Measurements from ENCODE around the gene EEF1G. TPM values are rescaled to one million over a fixed set of nuclear protein-coding genes. Genes with fewer than 3 reads are reported as not detected.

EEF1G gene
- polyA plus RNA-seq, 2 of the 4 experiments (the other 2 are of a cell fraction) = 1,570 to 1,728 TPM

DNA sequence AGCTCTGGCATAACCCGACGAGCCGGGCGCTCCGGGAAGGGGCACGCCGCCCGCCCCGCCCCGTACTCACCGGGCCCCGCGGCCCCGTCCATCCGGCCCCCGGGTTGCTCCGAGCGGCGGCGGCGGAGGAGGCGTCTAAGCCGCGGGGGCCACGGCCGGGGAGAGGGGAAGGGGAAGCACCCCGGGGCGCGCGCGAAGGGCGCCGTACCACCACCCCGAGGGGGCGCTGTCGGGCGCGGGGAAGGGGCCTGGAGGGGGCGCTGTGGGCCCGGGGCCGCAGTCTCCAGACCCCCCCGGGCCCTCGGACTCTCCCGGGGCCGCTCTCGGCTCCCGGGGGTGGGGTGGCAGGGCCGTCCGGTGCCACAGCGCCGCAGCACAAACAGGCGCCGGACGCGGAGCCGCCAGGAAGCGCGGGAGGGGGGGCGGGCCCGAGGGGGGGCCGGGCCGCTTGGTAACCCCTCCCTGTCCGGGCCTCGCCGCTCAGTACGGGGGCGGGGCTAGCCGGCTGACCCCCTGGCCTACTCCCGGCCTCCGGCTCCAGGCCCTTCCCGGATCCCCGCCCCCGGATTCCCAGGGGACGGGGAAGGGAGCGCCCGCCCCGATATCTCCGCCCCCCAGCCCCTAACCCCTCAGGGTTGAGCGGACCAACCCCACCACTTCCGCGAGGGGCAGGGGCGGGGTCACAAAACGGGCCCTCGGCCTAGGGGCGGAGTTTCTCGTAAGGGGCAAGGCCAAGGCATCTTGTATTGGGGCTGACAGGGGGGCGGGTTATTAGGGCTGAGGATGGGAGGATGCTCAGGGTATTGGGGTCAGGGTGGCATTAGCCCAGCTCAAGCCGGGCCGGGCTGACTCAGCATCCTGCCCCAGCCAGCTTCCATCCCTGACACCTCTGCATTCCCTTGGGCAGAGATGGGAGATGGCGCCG is 38.9 kb upstream of the EEF1G start, which contains the start of the genes EML3 and ROM1 (continued):
- TF ChIP-seq, protein P1, sequence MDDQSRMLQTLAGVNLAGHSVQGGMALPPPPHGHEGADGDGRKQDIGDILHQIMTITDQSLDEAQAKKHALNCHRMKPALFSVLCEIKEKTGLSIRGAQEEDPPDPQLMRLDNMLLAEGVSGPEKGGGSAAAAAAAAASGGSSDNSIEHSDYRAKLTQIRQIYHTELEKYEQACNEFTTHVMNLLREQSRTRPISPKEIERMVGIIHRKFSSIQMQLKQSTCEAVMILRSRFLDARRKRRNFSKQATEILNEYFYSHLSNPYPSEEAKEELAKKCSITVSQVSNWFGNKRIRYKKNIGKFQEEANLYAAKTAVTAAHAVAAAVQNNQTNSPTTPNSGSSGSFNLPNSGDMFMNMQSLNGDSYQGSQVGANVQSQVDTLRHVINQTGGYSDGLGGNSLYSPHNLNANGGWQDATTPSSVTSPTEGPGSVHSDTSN (IDR thresholded peaks at IDR 0.05) = no peak
- TF ChIP-seq ZNF302 (CRISPR knock-in tag; IDR thresholded peaks at IDR 0.05) (no peak), TFCP2L1 (CRISPR knock-in tag; IDR thresholded peaks at IDR 0.05) (no peak), JUNB (IDR thresholded peaks at IDR 0.05) (no peak), EP300 (IDR thresholded peaks at IDR 0.05) (no peak), KDM1A (IDR thresholded peaks at IDR 0.05; ENCODE audit: low read depth) (no peak), ZSCAN20 (CRISPR knock-in tag; IDR thresholded peaks at IDR 0.05) (no peak), RCOR1 (IDR thresholded peaks at IDR 0.05; ENCODE audit: low read depth, low read length) (no peak), CHD2 (IDR thresholded peaks at IDR 0.05; ENCODE audit: low read length, partially characterized antibody) (no peak), CBX2 (IDR thresholded peaks at IDR 0.05; ENCODE audit: borderline replicate concordance, low read depth) (no peak), FOSB (CRISPR knock-in tag; IDR thresholded peaks at IDR 0.05) (no peak), BHLHE40 (IDR thresholded peaks at IDR 0.05; ENCODE audit: low read depth, low read length) (no peak), HOXA7 (CRISPR knock-in tag; IDR thresholded peaks at IDR 0.05) (no peak), SREBF2 (IDR thresholded peaks at IDR 0.05) (no peak), EHMT2 (IDR thresholded peaks at IDR 0.05; ENCODE audit: low read depth) (no peak), MAFK (IDR thresholded peaks at IDR 0.05; ENCODE audit: partially characterized antibody) (peak; percentile 79), MAZ (IDR thresholded peaks at IDR 0.05; ENCODE audit: borderline replicate concordance, low read depth, low read length) (no peak), SMC3 (IDR thresholded peaks at IDR 0.05) (peak; percentile 76), HEYL (CRISPR knock-in tag; IDR thresholded peaks at IDR 0.05) (no peak), NR3C1 (IDR thresholded peaks at IDR 0.05) (no peak), RFX5 (IDR thresholded peaks at IDR 0.05) (no peak), RNF2 (IDR thresholded peaks at IDR 0.05; ENCODE audit: borderline replicate concordance, low read depth) (no peak), RAD21 (conservative IDR thresholded peaks at IDR 0.05 in 1 of 2, IDR thresholded peaks at IDR 0.05 in 1 of 2) (peak in 1 of 2 experiments; percentile 59; a peak in 3 of 5 replicates), POLR2AphosphoS2 (conservative IDR thresholded peaks at IDR 0.05; ENCODE audit: low read length) (no peak)
- TF ChIP-seq, protein P2, sequence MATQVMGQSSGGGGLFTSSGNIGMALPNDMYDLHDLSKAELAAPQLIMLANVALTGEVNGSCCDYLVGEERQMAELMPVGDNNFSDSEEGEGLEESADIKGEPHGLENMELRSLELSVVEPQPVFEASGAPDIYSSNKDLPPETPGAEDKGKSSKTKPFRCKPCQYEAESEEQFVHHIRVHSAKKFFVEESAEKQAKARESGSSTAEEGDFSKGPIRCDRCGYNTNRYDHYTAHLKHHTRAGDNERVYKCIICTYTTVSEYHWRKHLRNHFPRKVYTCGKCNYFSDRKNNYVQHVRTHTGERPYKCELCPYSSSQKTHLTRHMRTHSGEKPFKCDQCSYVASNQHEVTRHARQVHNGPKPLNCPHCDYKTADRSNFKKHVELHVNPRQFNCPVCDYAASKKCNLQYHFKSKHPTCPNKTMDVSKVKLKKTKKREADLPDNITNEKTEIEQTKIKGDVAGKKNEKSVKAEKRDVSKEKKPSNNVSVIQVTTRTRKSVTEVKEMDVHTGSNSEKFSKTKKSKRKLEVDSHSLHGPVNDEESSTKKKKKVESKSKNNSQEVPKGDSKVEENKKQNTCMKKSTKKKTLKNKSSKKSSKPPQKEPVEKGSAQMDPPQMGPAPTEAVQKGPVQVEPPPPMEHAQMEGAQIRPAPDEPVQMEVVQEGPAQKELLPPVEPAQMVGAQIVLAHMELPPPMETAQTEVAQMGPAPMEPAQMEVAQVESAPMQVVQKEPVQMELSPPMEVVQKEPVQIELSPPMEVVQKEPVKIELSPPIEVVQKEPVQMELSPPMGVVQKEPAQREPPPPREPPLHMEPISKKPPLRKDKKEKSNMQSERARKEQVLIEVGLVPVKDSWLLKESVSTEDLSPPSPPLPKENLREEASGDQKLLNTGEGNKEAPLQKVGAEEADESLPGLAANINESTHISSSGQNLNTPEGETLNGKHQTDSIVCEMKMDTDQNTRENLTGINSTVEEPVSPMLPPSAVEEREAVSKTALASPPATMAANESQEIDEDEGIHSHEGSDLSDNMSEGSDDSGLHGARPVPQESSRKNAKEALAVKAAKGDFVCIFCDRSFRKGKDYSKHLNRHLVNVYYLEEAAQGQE (IDR thresholded peaks at IDR 0.05) = no peak
- TF ChIP-seq, protein P3, sequence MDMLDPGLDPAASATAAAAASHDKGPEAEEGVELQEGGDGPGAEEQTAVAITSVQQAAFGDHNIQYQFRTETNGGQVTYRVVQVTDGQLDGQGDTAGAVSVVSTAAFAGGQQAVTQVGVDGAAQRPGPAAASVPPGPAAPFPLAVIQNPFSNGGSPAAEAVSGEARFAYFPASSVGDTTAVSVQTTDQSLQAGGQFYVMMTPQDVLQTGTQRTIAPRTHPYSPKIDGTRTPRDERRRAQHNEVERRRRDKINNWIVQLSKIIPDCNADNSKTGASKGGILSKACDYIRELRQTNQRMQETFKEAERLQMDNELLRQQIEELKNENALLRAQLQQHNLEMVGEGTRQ (IDR thresholded peaks at IDR 0.05) = no peak
- TF ChIP-seq, protein P4, sequence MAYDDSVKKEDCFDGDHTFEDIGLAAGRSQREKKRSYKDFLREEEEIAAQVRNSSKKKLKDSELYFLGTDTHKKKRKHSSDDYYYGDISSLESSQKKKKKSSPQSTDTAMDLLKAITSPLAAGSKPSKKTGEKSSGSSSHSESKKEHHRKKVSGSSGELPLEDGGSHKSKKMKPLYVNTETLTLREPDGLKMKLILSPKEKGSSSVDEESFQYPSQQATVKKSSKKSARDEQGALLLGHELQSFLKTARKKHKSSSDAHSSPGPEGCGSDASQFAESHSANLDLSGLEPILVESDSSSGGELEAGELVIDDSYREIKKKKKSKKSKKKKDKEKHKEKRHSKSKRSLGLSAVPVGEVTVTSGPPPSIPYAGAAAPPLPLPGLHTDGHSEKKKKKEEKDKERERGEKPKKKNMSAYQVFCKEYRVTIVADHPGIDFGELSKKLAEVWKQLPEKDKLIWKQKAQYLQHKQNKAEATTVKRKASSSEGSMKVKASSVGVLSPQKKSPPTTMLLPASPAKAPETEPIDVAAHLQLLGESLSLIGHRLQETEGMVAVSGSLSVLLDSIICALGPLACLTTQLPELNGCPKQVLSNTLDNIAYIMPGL (CRISPR knock-in tag; IDR thresholded peaks at IDR 0.05; ENCODE audit: borderline replicate concordance) = peak; percentile 93; the same call in 1 of the 2 replicates

Data from A549 (cell line).